GM18520 (cell line): Measurements from ENCODE around the gene AEBP1.

Source experiments
- ATAC-seq: cut with Tn5 transposase; IDR thresholded peaks from one replicate; pipeline ENCODE4 v1.9.1; 2021; ENCODE audit not compliant: unreplicated experiment

AEBP1 gene

DNA sequence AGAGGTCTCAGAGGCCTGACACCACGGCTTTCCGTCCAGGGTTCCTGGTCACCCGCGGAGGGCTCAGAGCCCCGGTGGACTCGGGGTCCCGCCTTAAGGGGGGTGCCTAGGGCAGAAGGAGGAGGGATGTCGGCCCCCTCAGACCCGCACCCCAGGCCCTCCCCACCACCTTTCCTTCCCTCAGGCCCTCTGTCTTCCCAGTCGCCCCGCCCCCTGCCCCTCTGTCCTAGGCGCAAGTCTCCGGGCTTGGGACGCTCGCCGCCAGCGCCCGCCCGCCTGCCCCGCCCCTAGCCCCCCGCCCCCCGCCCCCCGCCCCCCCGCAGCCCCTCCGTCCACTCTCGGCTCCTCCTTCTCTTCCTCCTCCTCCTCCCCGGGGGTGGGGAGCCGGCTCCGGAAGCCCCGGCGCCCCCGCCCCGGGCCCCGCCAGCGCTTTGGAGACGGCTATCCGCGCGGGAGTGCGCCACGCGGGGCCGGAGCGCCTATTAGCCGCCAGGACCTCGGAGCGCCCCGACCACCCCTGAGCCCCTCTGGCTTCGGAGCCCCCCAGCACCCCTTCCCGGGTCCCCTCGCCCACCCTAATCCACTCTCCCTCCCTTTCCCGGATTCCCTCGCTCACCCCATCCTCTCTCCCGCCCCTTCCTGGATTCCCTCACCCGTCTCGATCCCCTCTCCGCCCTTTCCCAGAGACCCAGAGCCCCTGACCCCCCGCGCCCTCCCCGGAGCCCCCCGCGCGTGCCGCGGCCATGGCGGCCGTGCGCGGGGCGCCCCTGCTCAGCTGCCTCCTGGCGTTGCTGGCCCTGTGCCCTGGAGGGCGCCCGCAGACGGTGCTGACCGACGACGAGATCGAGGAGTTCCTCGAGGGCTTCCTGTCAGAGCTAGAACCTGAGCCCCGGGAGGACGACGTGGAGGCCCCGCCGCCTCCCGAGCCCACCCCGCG lies at the start of gene AEBP1:
Gene AEBP1, plus strand, starts transcription at position 423 of the 937 bp plus-strand sequence. Its CDS starts 321 bp downstream, at position 744.
- no peak for ATAC-seq

- no peak for ATAC-seq
These were observed 47.5 kb upstream of the AEBP1 start for GRCh38 chr7:44056681-44057080.

DNA sequence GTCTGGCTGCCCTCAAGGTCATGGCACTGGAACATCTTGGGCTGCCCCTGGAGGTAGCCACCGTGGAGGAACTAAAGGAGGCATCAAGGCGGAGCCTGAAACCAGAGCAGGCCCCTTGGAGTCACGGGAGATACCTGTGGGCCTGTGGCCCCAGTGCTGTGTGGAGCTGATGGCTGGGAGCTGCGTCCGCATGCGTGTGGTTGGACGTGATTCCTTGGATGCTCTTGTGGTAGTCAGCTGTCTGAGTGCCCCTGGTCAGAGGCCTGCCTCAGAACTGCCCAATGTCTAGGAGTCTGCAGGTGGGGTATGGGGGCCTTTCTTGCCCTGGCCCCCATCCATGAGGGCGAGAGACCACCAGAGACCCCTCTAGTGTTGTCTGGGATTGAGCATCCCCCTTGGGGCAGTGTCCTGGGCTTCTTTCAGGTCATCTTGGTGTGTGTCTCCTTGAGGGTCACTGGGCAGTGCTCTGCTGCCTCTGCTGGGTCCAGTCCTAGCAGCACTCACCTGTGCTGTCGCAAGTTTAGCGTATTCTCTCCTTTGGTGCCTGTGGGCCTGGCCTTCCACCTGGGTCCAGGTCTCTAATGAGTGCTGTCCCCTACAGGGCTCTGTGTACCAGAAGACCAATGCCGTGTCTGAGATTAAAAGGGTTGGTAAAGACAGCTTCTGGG lies 46.8 kb upstream of the AEBP1 start:
- no peak for ATAC-seq

- ATAC-seq = no peak
These were observed 46.0 kb upstream of the AEBP1 start for GRCh38 chr7:44057849-44058758.

DNA sequence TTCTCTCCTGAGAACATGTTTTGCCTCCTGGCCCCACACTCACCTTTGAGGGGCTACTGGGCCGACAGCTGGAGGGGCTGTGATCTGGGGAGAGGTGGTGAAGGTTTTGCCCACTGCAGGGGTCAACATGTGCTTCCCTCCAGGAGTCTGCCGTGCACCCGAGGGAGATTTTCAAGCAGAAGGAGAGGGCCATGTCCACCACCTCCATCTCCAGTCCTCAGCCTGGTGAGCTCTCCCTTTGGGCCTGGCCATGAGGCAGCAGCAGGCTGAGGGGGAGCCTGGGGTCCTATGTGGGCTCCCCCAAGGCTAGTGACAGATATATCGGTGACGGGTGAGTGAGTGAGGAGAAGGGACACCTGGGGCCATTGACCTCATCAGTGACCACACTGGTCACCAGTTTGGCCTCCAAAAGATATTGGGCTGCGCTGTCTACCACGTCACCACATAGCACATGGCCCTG lies 45.4 kb upstream of the AEBP1 start:
- no peak for ATAC-seq

DNA sequence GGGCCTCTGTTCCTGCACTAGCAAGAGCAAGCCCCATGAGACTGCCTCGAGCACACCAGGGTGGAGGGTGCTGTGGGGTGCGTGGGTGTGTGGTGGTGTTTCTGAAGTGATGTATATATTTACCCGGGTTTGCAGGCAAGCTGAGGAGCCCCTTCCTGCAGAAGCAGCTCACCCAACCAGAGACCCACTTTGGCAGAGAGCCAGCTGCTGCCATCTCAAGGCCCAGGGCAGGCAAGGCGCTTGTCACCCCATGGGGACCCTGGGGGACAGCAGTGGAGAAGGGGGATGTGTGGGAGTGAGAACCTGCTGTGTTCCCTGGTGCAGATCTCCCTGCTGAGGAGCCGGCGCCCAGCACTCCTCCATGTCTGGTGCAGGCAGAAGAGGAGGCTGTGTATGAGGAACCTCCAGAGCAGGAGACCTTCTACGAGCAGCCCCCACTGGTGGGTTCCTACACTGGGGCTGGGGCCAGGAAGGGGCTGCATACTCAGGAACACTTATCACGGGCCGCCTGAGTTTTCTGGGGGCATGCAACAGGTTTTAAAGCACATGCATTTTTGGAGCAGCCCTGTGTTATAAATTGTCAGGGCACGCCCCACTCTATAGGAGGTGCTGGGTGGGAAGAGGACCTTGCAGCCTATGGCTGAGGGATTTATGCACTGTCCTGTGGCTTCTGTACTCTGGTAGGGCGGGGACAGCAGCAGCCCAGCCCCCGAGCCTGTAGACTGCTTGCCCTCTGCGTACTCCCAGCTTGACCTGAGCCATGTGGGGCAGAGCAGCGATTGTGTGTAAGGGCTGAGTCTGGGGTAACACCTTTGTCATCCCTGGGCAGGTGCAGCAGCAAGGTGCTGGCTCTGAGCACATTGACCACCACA lies 44.7 kb upstream of the AEBP1 start:
- no peak for ATAC-seq

DNA sequence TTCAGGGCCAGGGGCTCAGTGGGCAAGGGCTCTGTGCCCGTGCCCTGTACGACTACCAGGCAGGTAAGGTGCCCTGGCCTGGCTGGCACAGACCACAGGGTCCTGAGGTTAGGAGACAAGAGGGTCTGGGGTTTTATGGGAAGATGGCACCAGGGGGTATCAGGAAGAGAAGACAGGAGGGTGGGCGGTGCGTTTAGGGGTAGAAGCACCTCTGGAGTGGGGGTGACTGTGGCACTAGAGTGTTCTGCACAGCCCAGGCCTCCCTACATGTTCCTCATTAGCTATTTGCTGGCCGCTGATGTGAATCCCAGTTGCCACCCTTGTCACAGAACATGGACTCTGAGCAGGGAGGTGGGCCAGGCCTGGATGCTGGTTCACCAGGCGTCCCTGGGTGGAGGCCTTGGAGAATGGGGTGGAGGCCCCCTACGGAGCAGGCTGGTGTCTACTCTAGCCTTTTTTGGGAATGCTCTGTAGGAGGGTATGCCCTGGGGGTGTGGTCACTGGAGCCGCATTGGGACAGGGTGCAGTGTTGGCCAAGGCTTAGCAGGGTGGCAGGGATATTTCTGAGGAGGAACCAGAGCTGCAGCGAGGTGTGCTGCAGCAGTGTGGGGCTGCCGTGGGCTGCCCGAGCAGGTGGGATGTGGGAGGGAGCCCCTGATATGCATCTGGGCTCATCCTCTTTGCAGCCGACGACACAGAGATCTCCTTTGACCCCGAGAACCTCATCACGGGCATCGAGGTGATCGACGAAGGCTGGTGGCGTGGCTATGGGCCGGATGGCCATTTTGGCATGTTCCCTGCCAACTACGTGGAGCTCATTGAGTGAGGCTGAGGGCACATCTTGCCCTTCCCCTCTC lies 43.8 kb upstream of the AEBP1 start:
- ATAC-seq = no peak

DNA sequence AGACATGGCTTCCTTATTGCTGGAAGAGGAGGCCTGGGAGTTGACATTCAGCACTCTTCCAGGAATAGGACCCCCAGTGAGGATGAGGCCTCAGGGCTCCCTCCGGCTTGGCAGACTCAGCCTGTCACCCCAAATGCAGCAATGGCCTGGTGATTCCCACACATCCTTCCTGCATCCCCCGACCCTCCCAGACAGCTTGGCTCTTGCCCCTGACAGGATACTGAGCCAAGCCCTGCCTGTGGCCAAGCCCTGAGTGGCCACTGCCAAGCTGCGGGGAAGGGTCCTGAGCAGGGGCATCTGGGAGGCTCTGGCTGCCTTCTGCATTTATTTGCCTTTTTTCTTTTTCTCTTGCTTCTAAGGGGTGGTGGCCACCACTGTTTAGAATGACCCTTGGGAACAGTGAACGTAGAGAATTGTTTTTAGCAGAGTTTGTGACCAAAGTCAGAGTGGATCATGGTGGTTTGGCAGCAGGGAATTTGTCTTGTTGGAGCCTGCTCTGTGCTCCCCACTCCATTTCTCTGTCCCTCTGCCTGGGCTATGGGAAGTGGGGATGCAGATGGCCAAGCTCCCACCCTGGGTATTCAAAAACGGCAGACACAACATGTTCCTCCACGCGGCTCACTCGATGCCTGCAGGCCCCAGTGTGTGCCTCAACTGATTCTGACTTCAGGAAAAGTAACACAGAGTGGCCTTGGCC lies 43.0 kb upstream of the AEBP1 start:
- ATAC-seq = no peak

DNA sequence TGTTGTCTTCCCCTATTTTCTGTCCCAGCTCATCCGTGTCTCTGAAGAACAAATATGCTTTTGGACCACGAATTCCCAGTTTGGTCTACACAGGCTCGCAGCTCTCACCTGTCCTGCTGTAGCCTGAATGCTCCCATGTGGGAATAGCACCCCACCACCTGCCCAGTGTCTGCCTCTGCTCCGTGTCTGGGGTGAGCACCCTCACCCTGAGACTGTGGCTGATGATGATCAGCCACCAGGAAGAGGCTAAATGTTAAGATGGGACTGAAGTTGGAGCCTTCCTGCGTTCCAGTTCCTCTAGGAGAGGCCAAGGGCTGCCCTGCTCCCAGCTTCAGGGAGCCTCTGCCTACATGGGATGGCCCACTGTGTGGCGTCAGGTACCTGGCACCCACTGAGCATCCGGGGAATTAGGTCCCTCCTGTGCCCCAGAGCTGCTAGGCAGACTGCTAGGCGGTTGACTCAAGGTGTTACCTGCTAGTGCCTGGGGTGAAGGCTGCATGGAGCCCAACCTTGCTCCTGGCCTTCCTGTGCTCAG lies 42.4 kb upstream of the AEBP1 start:
- ATAC-seq = no peak

GRCh38 chr7:44062180-44062902 lies 41.8 kb upstream of the AEBP1 start:
- no peak for ATAC-seq

DNA sequence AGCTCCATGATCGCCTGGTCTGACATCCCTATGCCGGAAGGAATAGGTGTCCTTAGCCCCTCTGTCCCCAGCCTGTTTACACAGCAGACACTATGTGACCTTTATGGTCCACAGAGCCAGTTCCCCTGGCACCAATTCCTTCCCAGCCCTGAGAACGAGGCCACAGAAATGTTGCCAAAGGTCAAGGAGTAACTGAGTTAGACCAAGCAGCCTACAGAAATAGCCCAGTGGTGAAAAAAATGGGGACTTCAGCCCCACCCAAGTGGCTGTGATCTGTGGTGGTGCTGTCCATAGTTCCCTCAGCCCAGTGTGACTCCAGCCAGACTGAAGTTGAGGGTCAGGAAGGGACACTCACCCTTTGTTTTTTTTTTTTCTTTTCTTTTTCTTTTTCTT lies 41.2 kb upstream of the AEBP1 start:
- no peak for ATAC-seq

DNA sequence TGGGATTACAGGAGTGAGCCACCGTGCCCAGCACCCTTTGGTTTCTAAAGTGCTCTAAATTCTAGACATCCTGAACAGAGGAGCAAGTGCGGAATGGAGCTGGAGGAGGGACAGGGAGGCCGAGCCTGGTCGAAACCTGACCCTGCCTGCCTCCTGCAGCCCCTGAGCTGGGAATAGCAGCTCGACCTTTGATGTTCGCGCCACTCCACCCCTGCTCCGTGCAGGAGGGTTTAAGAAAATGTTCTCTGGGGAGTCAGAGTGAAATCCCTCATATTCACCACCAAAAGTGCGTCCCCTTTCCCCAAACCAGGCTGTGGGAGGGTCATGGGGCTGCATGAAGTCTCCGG lies 40.6 kb upstream of the AEBP1 start:
- ATAC-seq = no peak

DNA sequence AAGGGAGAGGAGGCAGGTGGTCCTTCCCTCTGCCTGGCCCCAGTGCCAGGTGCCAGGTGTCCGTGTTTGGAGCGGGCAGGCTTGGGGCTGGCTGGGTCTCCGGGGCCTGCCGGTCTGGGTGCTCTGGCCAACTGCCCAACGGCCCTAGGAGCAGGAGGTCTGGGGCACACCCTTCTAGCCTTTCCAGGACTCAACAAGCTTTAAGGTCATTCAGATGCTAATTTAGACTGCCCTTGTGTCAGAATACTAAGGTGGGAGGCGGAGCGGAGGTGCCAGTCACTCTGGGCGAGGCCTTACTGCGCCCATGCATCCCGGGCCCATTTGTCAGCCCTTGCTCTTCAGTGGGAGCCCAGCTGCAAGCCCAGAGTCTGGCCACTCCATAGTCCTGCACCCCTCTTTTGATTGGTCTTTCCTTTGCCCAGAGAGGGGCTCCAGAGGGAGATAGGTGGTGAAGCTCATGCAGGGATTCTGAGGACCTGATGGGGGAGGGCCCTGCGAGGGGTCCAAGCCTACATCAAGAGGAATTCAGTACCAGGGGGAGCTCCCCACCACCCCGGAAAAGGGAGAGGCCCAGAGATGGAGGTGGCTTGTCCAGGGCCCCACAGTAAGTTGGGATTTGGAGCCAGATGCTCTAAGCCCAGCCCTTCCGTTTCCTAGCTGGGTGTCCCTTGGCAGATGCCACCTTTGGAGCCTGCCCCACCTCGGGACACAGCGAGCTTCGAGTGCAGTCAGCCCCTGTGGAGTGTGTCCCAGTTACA lies 40.1 kb upstream of the AEBP1 start:
- no peak for ATAC-seq

- no peak for ATAC-seq
These were observed 39.2 kb upstream of the AEBP1 start for GRCh38 chr7:44064791-44065430.

GRCh38 chr7:44065431-44066110 lies 38.6 kb upstream of the AEBP1 start, which contains the start of gene PGAM2:
PGAM2 (minus strand) TSS chr7:44065567; CDS start chr7:44065529, 38 bp downstream.
- no peak for ATAC-seq

- no peak for ATAC-seq
These were observed 38.1 kb upstream of the AEBP1 start for GRCh38 chr7:44066111-44066460.
